NT2/D1 (cell line): ENCODE data around the gene TACC2.

Source experiments
- DNase-seq: peaks from one replicate; pipeline ENCODE4 v3.0.0-alpha.2; 2011; ENCODE audit warnings: low read depth, low spot score
- H3K27me3 ChIP-seq: 2 replicates; pipeline ENCODE4 v1.6.0; 2011; ENCODE audit warnings: mild to moderate bottlenecking; ENCODE audit not compliant: insufficient read length, insufficient read depth
- H3K36me3 ChIP-seq: 2 replicates; pipeline ENCODE4 v1.6.1; 2011; ENCODE audit warnings: mild to moderate bottlenecking, low read length, mixed read lengths; ENCODE audit not compliant: insufficient read depth, insufficient read length
- H3K4me1 ChIP-seq: 2 replicates; pipeline ENCODE4 v1.5.1; 2011; ENCODE audit not compliant: insufficient read depth, insufficient read length
- H3K4me3 ChIP-seq: 2 replicates; pipeline ENCODE4 v1.5.1; 2011; ENCODE audit warnings: low read depth; ENCODE audit not compliant: insufficient read length
- H3K9ac ChIP-seq: 2 replicates; pipeline ENCODE4 v1.6.0; 2011; ENCODE audit warnings: low read depth; ENCODE audit not compliant: insufficient read length
- H3K9me3 ChIP-seq: 2 replicates; pipeline ENCODE4 v1.5.1; 2011; ENCODE audit warnings: mild to moderate bottlenecking, low read length; ENCODE audit not compliant: insufficient read depth
- SUZ12 ChIP-seq: IDR thresholded peaks from 2 replicates; pipeline ENCODE4 v1.6.1; 2011; ENCODE audit not compliant: insufficient read length, insufficient read depth; ENCODE audit errors: extremely low read depth
- YY1 ChIP-seq: IDR thresholded peaks from 2 replicates; pipeline ENCODE4 v1.6.1; 2011; ENCODE audit not compliant: insufficient read length, insufficient read depth
- ZNF274 ChIP-seq: IDR thresholded peaks from 2 replicates; pipeline ENCODE4 v1.6.1; 2011; ENCODE audit warnings: mild to moderate bottlenecking, low read depth, low read length

Gene TACC2

GRCh38 chr10:122249991-122250750, 261.2 kb downstream of the TACC2 start:
- Histone ChIP-seq H3K4me1 (peaks cover 3% of the 10 kb centered on the region), H3K9ac (no peak overlapping the region), H3K36me3 (peaks cover 31% of the 10 kb centered on the region), H3K27me3 (no peaks in the 10 kb centered on the region), H3K9me3 (no peaks in the 10 kb centered on the region), H3K4me3 (no peak overlapping the region)
- no peak for DNase-seq
- TF ChIP-seq ZNF274: no peak
- TF ChIP-seq SUZ12: no peak
- no peak for TF ChIP-seq YY1

GRCh38 chr10:122251459-122252255, 262.7 kb downstream of the TACC2 start:
- TF ChIP-seq ZNF274: no peak
- TF ChIP-seq SUZ12: no peak
- no peak for TF ChIP-seq YY1
- Histone ChIP-seq H3K9me3 (no peaks in the 10 kb centered on the region), H3K27me3 (no peaks in the 10 kb centered on the region), H3K9ac (no peak overlapping the region), H3K36me3 (peaks cover 24% of the 10 kb centered on the region), H3K4me1 (peaks cover under 1% of the 10 kb centered on the region), H3K4me3 (no peak overlapping the region)
- DNase-seq: no peak

GRCh38 chr10:122252805-122253204, 263.8 kb downstream of the TACC2 start:
- peaks cover 24% of the 10 kb centered on the region for H3K36me3 ChIP-seq
- no peak for TF ChIP-seq SUZ12
- TF ChIP-seq ZNF274: no peak
- H3K4me1 ChIP-seq: no peaks in the 10 kb centered on the region
- H3K27me3 ChIP-seq: no peaks in the 10 kb centered on the region
- H3K9ac ChIP-seq: no peak overlapping the region
- no peak for DNase-seq
- no peaks in the 10 kb centered on the region for H3K9me3 ChIP-seq
- no peak overlapping the region for H3K4me3 ChIP-seq

DNA sequence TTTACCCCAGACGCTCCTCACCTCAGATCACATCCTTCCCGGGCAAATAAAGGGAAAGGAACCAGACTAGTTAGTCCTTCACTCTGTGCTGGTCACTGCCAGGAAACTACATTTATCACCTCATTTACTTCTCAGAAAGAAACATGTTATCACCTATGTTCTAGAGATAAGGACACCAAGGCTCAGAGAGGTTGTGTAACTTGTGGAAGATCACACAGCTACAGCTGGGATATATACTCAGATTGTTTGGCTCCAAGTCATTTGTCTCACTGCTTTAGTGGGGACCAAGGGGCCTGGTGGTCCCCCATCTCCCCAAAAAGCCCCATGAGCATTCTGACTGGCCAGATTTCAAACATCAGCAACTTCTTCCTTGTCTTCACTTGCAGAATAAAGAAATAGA, 264.6 kb downstream of the TACC2 start:
- TF ChIP-seq YY1 (no peak), SUZ12 (no peak), ZNF274 (no peak)
- H3K36me3 ChIP-seq: peaks cover 25% of the 10 kb centered on the region

DNA sequence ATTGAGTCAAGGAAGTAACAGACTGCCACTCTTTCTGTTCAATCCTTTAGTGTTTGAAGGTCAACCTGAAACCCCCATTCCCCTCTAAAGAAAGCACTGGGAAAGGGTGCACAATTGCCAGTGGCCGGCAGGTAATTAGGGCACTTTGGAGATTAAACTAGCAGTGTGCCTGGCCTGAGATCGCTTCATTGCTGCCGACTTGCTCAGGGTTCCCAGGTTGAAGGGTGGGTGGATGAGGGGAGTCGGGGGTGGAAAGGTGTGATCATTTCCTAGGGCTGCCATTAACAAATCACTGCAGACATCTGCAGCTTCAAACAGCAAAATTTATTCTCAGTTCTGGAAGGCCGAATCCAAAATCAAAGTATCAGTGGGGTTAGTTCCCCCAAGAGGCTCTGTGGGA, 265.9 kb downstream of the TACC2 start:
- no peak overlapping the region for H3K4me3 ChIP-seq
- H3K9me3 ChIP-seq: no peaks in the 10 kb centered on the region
- H3K9ac ChIP-seq: no peak overlapping the region
- no peak for TF ChIP-seq ZNF274
- no peak for TF ChIP-seq YY1
- TF ChIP-seq SUZ12: no peak
- no peaks in the 10 kb centered on the region for H3K27me3 ChIP-seq
- peaks cover 14% of the 10 kb centered on the region for H3K36me3 ChIP-seq
- DNase-seq: no peak
- H3K4me1 ChIP-seq: peaks cover 6% of the 10 kb centered on the region

More for the DNA sequence above, 264.6 kb downstream of the TACC2 start:
- Histone ChIP-seq H3K4me1 (peaks cover 6% of the 10 kb centered on the region), H3K27me3 (no peaks in the 10 kb centered on the region), H3K4me3 (no peak overlapping the region), H3K9me3 (no peaks in the 10 kb centered on the region), H3K9ac (no peak overlapping the region)
- no peak for DNase-seq

- H3K36me3 ChIP-seq: peaks cover 12% of the 10 kb centered on the region
- H3K4me1 ChIP-seq: peaks cover 6% of the 10 kb centered on the region
- H3K4me3 ChIP-seq: no peak overlapping the region
- DNase-seq: no peak
- H3K27me3 ChIP-seq: no peaks in the 10 kb centered on the region
- TF ChIP-seq SUZ12: no peak
- TF ChIP-seq YY1: no peak
- no peak for TF ChIP-seq ZNF274
- no peaks in the 10 kb centered on the region for H3K9me3 ChIP-seq
- H3K9ac ChIP-seq: no peak overlapping the region
Measured at GRCh38 chr10:122255509-122256301, 266.7 kb downstream of the TACC2 start.
